GM19468 (cell line): ENCODE measurements around the gene NANOS1.

Experiments
- ATAC-seq: cut with Tn5 transposase; IDR thresholded peaks from one replicate; pipeline ENCODE4 v1.9.1; 2021; ENCODE audit warnings: mild to moderate bottlenecking, moderate library complexity, moderate number of reproducible peaks; ENCODE audit not compliant: unreplicated experiment; ENCODE audit errors: extremely low read depth

The NANOS1 gene

GRCh38 chr10:119051775-119052174 lies 22.3 kb downstream of the NANOS1 start:
- no peak for ATAC-seq

GRCh38 chr10:119055472-119055871 lies 26.0 kb downstream of the NANOS1 start:
- no peak for ATAC-seq

GRCh38 chr10:119058010-119058409 lies 28.5 kb downstream of the NANOS1 start:
- no peak for ATAC-seq

GRCh38 chr10:119059557-119059956 lies 30.0 kb downstream of the NANOS1 start:
- ATAC-seq, result no peak

GRCh38 chr10:119060107-119060506 lies 30.6 kb downstream of the NANOS1 start:
- ATAC-seq, result no peak

GRCh38 chr10:119061352-119061751 lies 31.8 kb downstream of the NANOS1 start:
- ATAC-seq, result no peak

GRCh38 chr10:119061926-119062325 lies 32.4 kb downstream of the NANOS1 start:
- ATAC-seq, result no peak

- no peak for ATAC-seq
These were observed 41.1 kb downstream of the NANOS1 start for GRCh38 chr10:119070395-119071165.

- ATAC-seq, result no peak
These were observed 44.1 kb downstream of the NANOS1 start for GRCh38 chr10:119073584-119073983.

- no peak for ATAC-seq
These were observed 49.1 kb downstream of the NANOS1 start for GRCh38 chr10:119078422-119079179.

- peak; percentile 21 for ATAC-seq
These were observed 50.3 kb downstream of the NANOS1 start for GRCh38 chr10:119079599-119080520.

GRCh38 chr10:119080521-119081259 lies 51.2 kb downstream of the NANOS1 start, which contains the start of gene EIF3A:
Gene EIF3A, minus strand, starts transcription at chr10:119080817. Its CDS starts 141 bp downstream, at chr10:119080676.
- ATAC-seq, result peak; percentile 78
